ENCODE results near the gene SMAD5. TPM values are rescaled to one million over a fixed set of nuclear protein-coding genes. Genes with fewer than 3 reads are reported as not detected.

SMAD5 gene
- total RNA-seq, 2 experiments from 2014 or later, result 10.1 to 10.4 TPM

GRCh38 chr5:136192526-136193321 is 60.1 kb downstream of the SMAD5 start, which contains the start of gene SMIM32:
Gene SMIM32, minus strand, starts transcription at chr5:136193162. Its CDS starts 638 bp downstream, at chr5:136192524.
- no peak for DNase-seq
- peaks cover 68% of the 10 kb centered on the region for H3K27me3 Mint-ChIP-seq
- no peak within 1 kb of the TSS for H3K4me3 Mint-ChIP-seq

DNA sequence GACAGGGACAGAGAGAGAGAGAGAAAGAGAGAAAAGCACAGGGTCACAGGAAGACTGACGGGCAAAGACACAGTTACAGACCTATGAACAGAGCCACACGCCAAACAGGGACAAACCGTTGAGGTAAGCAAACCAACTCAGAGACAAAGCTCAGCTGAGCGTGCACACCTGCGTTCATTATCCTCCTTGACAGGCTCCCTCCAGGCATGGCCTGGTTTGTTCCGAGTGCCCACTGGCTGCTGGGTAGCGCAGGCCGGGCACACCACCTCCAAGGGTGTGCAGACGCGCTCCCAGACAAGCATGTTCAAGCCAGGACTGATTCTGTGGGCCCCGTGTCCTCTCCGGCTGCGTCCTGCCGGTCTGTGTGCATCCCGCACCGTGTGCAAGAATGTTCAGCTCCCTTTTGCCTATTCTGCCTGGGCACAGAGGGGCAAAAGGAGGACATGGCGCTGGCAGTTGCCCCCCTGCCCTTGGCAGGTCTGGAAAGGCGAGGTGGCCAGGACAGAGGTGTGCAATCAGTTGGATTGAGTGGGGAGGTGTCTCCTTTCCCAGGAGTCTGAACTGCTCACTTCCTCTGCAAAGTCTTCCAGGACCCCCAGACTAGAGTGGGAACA is 60.8 kb downstream of the SMAD5 start:
- peaks cover 3% of the 10 kb centered on the region for H3K36me3 Mint-ChIP-seq
- no peaks in the 10 kb centered on the region for H3K4me1 Mint-ChIP-seq
- H3K4me3 Mint-ChIP-seq, result no peak overlapping the region
- no peaks in the 10 kb centered on the region for H3K9me3 Mint-ChIP-seq
- H3K27me3 Mint-ChIP-seq, result peaks cover 68% of the 10 kb centered on the region
- DNase-seq, result no peak
- no peak overlapping the region for H3K27ac Mint-ChIP-seq

More at GRCh38 chr5:136192526-136193321, 60.1 kb downstream of the SMAD5 start, which contains the start of gene SMIM32:
- H3K27ac Mint-ChIP-seq, result no peak within 1 kb of the TSS
- peaks cover 6% of the 10 kb centered on the region for H3K36me3 Mint-ChIP-seq
- no peaks in the 10 kb centered on the region for H3K4me1 Mint-ChIP-seq
- no peaks in the 10 kb centered on the region for H3K9me3 Mint-ChIP-seq

GRCh38 chr5:136194576-136194975 is 61.9 kb downstream of the SMAD5 start:
- Mint-ChIP-seq H3K4me1 (no peaks in the 10 kb centered on the region), H3K4me3 (no peak overlapping the region), H3K27me3 (peaks cover 68% of the 10 kb centered on the region), H3K9me3 (no peaks in the 10 kb centered on the region), H3K36me3 (no peaks in the 10 kb centered on the region), H3K27ac (no peak overlapping the region)
- DNase-seq, result no peak

DNA sequence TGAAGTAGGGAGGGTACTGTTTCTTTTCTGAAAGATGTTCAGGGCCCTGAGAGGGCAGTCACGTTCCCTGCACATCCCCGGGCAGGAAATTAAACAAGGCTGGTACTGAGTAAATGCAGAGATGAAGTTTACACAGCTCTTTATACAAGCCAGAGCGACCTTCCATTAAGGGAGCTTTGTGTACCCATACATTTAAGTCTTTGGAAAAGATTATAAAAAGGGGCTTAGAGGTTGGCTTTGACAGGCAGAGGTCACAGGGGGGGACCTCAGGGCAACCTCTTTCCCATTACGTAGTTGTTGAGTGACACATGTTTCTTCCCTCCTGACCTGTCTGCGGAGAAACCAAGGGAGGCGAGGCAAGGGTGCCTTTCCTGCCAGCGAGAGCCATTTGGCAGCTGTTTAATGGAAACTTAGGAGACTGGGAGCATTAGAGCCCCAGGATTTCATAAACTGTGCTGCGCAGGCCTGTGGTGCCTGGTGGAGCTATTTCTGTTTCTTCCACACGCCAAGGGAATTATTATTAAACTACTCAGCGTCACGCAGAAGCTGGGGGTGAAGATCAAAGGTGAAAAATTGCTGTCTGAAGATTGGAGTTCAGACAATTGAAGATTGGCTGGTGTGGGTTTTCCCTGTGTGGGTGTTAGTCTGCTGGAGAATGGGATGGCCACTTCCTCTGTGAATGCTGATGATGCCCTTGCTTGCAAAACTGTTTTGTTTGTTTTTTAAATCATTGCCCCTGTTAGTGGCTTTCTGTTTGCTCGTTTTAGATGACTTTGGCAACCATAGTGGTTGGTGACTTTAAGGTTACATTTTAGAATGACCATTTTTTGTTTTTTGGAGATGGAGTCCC is 63.6 kb downstream of the SMAD5 start:
- H3K27ac Mint-ChIP-seq, result no peak overlapping the region
- no peaks in the 10 kb centered on the region for H3K4me1 Mint-ChIP-seq
- peaks cover 58% of the 10 kb centered on the region for H3K27me3 Mint-ChIP-seq
- H3K36me3 Mint-ChIP-seq, result no peaks in the 10 kb centered on the region
- H3K9me3 Mint-ChIP-seq, result no peaks in the 10 kb centered on the region
- no peak overlapping the region for H3K4me3 Mint-ChIP-seq
- DNase-seq, result no peak

DNA sequence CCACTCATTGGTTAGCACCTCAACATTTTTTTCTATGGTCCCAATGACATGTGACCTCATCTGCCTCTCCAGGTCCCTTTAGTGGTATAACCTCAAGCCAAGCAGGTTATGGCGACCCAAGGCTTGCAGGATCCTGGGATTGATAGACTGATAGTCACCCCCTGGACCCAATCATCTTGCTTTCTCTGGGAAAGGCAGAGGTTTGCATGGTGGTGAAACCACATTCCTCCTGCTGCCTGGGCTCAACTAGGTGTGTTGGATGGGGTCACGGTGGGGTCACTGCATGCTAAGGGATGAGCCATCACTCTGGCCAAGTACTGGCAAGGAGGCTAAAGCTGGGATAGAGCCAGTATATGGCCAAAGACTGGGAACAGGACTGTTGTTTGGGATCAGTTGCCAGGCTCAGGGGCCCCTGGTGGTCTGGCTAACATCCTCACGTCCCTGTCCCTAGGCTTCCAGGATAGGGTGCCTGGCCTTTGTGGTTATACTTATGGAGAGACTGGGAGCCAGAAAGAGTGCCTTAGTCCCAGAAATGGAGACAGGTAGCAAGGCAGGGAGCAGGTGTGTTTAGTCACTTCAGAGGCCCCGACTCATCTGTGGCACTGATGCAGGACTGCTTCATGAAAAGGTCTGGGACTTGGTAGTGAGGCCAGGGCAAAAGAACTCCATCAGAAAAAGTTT is 65.0 kb downstream of the SMAD5 start:
- no peak for DNase-seq
- no peaks in the 10 kb centered on the region for H3K9me3 Mint-ChIP-seq
- H3K27ac Mint-ChIP-seq, result no peak overlapping the region
- peaks cover 46% of the 10 kb centered on the region for H3K27me3 Mint-ChIP-seq
- no peaks in the 10 kb centered on the region for H3K4me1 Mint-ChIP-seq
- no peaks in the 10 kb centered on the region for H3K36me3 Mint-ChIP-seq
- H3K4me3 Mint-ChIP-seq, result no peak overlapping the region

DNA sequence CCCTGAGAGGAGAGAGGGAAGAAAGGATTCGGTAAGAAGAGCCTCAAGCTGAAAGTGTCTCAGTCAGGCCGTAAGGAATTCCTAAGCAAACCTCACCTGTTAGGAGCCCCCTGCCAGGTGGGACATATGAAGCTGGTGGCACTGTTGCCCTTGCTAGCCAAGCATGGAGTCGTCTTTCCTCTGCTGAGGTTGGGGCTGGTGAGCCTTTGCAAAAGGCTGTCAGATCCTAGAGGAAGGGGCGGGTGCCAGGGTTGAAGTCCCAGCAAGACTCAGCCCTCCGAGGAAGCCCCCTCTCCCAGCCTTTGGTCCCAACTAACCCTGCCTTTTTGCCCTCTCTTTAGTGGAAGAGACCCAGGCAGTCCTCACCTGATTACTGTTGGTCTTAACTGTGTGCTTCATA is 65.8 kb downstream of the SMAD5 start:
- no peaks in the 10 kb centered on the region for H3K9me3 Mint-ChIP-seq
- no peaks in the 10 kb centered on the region for H3K36me3 Mint-ChIP-seq
- peaks cover 43% of the 10 kb centered on the region for H3K27me3 Mint-ChIP-seq
- no peaks in the 10 kb centered on the region for H3K4me1 Mint-ChIP-seq
- no peak for DNase-seq
- no peak overlapping the region for H3K27ac Mint-ChIP-seq
- H3K4me3 Mint-ChIP-seq, result no peak overlapping the region

GRCh38 chr5:136199408-136199807 is 66.8 kb downstream of the SMAD5 start:
- no peak overlapping the region for H3K4me3 Mint-ChIP-seq
- DNase-seq, result no peak
- no peaks in the 10 kb centered on the region for H3K36me3 Mint-ChIP-seq
- H3K9me3 Mint-ChIP-seq, result no peaks in the 10 kb centered on the region
- no peak overlapping the region for H3K27ac Mint-ChIP-seq
- H3K4me1 Mint-ChIP-seq, result no peaks in the 10 kb centered on the region
- peaks cover 37% of the 10 kb centered on the region for H3K27me3 Mint-ChIP-seq

- Mint-ChIP-seq H3K27ac (no peak overlapping the region), H3K27me3 (peaks cover 30% of the 10 kb centered on the region), H3K36me3 (no peaks in the 10 kb centered on the region), H3K9me3 (no peaks in the 10 kb centered on the region), H3K4me1 (no peaks in the 10 kb centered on the region), H3K4me3 (no peak overlapping the region)
- DNase-seq, result no peak
These were observed 67.5 kb downstream of the SMAD5 start for GRCh38 chr5:136200130-136200529.

DNA sequence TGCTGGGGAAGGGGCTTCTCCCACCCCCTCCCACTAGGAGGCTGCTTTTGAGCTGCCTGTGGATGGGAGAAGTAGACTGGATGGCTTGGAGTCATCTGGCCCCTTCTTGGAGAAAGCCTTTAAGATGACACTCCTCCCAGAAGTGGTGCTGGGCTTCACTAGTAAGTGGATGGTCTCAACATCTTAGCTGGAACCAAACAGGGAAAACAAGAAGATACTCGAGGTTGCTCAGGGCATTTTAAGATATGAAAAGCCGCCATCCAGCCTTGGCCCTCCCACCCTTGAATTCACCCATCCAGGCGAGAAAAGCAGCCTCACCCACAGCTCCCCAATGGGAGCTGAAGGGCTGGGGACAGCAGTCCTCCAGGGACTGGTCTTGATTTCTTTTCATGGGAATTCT is 68.1 kb downstream of the SMAD5 start:
- H3K4me1 Mint-ChIP-seq, result no peaks in the 10 kb centered on the region
- H3K27me3 Mint-ChIP-seq, result peaks cover 23% of the 10 kb centered on the region
- H3K4me3 Mint-ChIP-seq, result no peak overlapping the region
- H3K27ac Mint-ChIP-seq, result no peak overlapping the region
- no peaks in the 10 kb centered on the region for H3K9me3 Mint-ChIP-seq
- no peak for DNase-seq
- no peaks in the 10 kb centered on the region for H3K36me3 Mint-ChIP-seq

DNA sequence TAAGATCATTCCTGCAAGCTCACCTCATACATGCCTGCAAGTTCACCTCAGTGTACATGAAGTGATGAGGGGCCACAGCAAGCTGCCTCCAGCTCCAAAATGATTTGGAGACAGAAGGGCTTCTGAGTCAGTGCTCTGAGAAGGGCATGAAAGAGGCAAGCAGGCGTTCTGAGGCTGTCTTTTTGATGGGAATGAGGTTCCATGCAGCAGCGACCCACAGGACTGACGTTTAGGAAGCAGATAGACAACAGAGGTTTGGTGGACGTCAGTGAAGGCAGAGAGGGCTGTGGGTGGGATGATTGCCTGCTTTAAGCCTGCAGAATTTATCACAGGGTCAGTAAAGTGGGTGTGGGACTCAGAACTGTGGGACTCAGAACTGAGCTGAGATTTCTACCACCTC is 69.2 kb downstream of the SMAD5 start:
- H3K27ac Mint-ChIP-seq, result no peak overlapping the region
- H3K27me3 Mint-ChIP-seq, result peaks cover 16% of the 10 kb centered on the region
- no peak for DNase-seq
- H3K4me1 Mint-ChIP-seq, result no peaks in the 10 kb centered on the region
- no peaks in the 10 kb centered on the region for H3K36me3 Mint-ChIP-seq
- no peak overlapping the region for H3K4me3 Mint-ChIP-seq
- H3K9me3 Mint-ChIP-seq, result no peaks in the 10 kb centered on the region

- Mint-ChIP-seq H3K27ac (no peak overlapping the region), H3K27me3 (peaks cover 9% of the 10 kb centered on the region), H3K36me3 (no peaks in the 10 kb centered on the region), H3K4me1 (no peaks in the 10 kb centered on the region), H3K9me3 (no peaks in the 10 kb centered on the region), H3K4me3 (no peak overlapping the region)
- DNase-seq, result no peak
These were observed 70.0 kb downstream of the SMAD5 start for GRCh38 chr5:136202469-136203205.

DNA sequence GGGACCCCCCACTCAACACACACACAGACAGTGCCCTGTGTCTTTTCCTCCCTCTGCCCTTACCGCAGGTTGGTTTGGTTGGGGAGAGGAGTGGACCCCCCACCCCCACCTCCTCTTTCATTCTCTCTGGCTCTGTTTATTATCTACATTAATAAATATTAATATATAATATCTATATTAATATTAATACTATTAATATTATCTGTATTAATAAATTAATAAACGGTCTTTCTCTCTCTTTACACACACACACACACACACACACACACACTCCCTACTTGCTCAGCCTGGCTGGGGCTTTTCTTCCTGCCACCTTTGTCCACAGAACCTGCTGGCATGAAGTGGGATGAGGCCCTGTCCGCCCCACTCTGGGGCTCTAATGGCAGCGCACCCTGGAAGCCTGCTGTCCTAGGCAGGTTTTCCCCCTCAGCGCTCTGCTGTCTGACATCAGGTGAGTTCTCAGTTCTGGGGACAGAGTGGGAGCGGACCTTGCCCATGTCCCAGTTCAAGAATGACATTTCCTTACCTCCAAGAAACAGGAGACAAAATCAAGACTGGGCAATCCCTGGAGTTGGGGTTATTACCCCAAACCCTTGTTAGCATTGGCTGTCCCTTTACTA is 70.8 kb downstream of the SMAD5 start:
- DNase-seq, result no peak
- Mint-ChIP-seq H3K4me3 (no peak overlapping the region), H3K4me1 (no peaks in the 10 kb centered on the region), H3K9me3 (no peaks in the 10 kb centered on the region), H3K27ac (no peak overlapping the region), H3K36me3 (no peaks in the 10 kb centered on the region), H3K27me3 (peaks cover 8% of the 10 kb centered on the region)

DNA sequence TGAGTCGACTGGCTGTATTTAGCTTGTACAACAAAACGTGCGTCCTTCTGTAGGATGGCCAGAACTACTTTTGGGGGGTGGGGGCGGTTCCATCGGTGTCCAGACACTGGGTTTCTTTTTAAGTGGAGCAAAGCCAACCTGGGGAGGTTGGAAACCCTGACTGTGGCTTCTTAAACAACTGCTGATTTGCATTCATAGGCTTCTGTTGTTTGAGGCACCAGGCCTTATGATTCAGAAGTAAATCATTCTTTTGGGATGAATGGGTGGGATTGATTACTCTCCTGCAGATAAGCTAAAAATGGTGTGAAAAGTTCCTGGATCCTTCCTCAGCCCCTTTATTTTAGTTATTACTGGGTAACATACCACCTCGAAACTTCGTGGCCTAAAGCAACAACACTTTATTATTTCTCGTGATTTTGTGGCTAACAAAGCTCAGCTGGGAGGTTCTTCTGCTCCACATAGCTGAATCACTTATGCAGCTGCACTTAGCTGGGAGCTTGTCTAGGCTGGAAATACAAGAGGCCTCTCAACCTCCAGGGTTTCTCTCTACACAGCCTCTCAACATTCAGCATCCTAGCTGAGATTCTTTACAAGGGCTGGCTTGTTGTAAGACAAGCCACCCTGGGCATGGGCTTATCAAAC is 72.5 kb downstream of the SMAD5 start:
- no peak for DNase-seq

More for the DNA sequence above, 72.5 kb downstream of the SMAD5 start:
- H3K27ac Mint-ChIP-seq, result no peak overlapping the region
- no peaks in the 10 kb centered on the region for H3K36me3 Mint-ChIP-seq
- H3K27me3 Mint-ChIP-seq, result peaks cover 8% of the 10 kb centered on the region
- H3K4me3 Mint-ChIP-seq, result no peak overlapping the region
- no peaks in the 10 kb centered on the region for H3K9me3 Mint-ChIP-seq
- no peaks in the 10 kb centered on the region for H3K4me1 Mint-ChIP-seq
